Muscle of leg (tissue), 16 donors: ENCODE results near the gene ITPK1. TPM values are rescaled to one million over a fixed set of nuclear protein-coding genes. Genes with fewer than 3 reads are reported as not detected.
"Not testable (repeated sequence)": the region's sequence is repeated elsewhere in the genome, so short reads cannot be mapped to it uniquely, and the experiment has no call there.

Experiments
- DNase-seq: peaks from one replicate; pipeline ENCODE4 v3.0.0; 2013
- H3K27ac ChIP-seq: one replicate; pipeline ENCODE4 v1.5.1; 2013; ENCODE audit warnings: mild to moderate bottlenecking, low read length, control low read depth
- H3K27me3 ChIP-seq: one replicate; pipeline ENCODE4 v1.6.1; 2013; ENCODE audit warnings: low read length; ENCODE audit not compliant: control insufficient read depth, insufficient read depth
- H3K36me3 ChIP-seq: one replicate; pipeline ENCODE4 v1.6.1; 2013; ENCODE audit warnings: low read length; ENCODE audit not compliant: control insufficient read depth, insufficient read depth
- H3K4me1 ChIP-seq: one replicate; pipeline ENCODE4 v1.6.1; 2013; ENCODE audit warnings: low read length; ENCODE audit not compliant: control insufficient read depth, insufficient read depth
- H3K4me3 ChIP-seq: one replicate; pipeline ENCODE4 v1.5.1; 2013; ENCODE audit warnings: low read length, control low read depth
- H3K9me3 ChIP-seq: replicated peaks from 2 replicates; pipeline ENCODE4 v1.6.1; 2013; ENCODE audit warnings: low read depth, low read length; ENCODE audit not compliant: control insufficient read depth
- WGBS: methylation state at CpG from one replicate; pipeline ENCODE4 v1.1.5; 2013; ENCODE audit warnings: missing lambda C conversion rate; ENCODE audit not compliant: insufficient coverage; 5-methylcytosine and 5-hydroxymethylcytosine counted together
- long read RNA-seq, 11 donors: transcript quantifications; one replicate each; lab custom pipeline, GENCODE V29; 2026
- polyA plus RNA-seq, 8 donors: library from polyadenylated mRNA; unstranded; fragments of 120-200 nt; gene quantifications; one replicate each; pipeline versions ENCODE4 v1.2.1 to v1.2.3, GENCODE V29; 2013; ENCODE audit warnings: inconsistent platforms in 1 of 8, low replicate concordance in 1 of 8; ENCODE audit not compliant: insufficient read length in 8 of 8, insufficient read depth in 1 of 8
- total RNA-seq: library from RNA; stranded (reverse); fragments of 120-200 nt; gene quantifications from one replicate; pipeline ENCODE4 v1.2.4, GENCODE V29; 2013

The ITPK1 gene
- total RNA-seq (10.0 TPM), polyA plus RNA-seq (10 to 100 TPM; 13.7 to 25.7 (median 17.8) TPM)
- long read RNA-seq, donor 1, result 0 reads
- long read RNA-seq, donor 2, result 0 reads
- long read RNA-seq, donor 3, full-length matches to known transcripts, result 1 of 1 reads
- long read RNA-seq, donor 3, partial matches to known transcripts, result 0 of 1 reads
- long read RNA-seq, donor 3, other reads (novel, unspliced or antisense), result 0 of 1 reads
- long read RNA-seq, donor 4, result 0 reads
- long read RNA-seq, donor 5, full-length matches to known transcripts, result 4 of 10 reads
- long read RNA-seq, donor 5, partial matches to known transcripts, result 6 of 10 reads
- long read RNA-seq, donor 5, other reads (novel, unspliced or antisense), result 0 of 10 reads
- long read RNA-seq, donor 6, full-length matches to known transcripts, result 2 of 9 reads
- long read RNA-seq, donor 6, partial matches to known transcripts, result 7 of 9 reads
- long read RNA-seq, donor 6, other reads (novel, unspliced or antisense), result 0 of 9 reads
- long read RNA-seq, donor 7, result 0 reads
- long read RNA-seq, donor 8, partial matches to known transcripts, result 8 of 8 reads
- long read RNA-seq, donor 8, other reads (novel, unspliced or antisense), result 0 of 8 reads
- long read RNA-seq, donor 9, full-length matches to known transcripts, result 1 of 9 reads
- long read RNA-seq, donor 9, partial matches to known transcripts, result 8 of 9 reads
- long read RNA-seq, donor 9, other reads (novel, unspliced or antisense), result 0 of 9 reads
- long read RNA-seq, donor 10, result 0 reads
- long read RNA-seq, donor 11, full-length matches to known transcripts, result 1 of 1 reads
- long read RNA-seq, donor 11, partial matches to known transcripts, result 0 of 1 reads
- long read RNA-seq, donor 11, other reads (novel, unspliced or antisense), result 0 of 1 reads

- peak; percentile 76 for DNase-seq
- no peaks in the 10 kb centered on the region for H3K36me3 ChIP-seq
- no peaks in the 10 kb centered on the region for H3K27me3 ChIP-seq
- H3K27ac ChIP-seq, result peak within 1 kb of the TSS; percentile 90
- WGBS, result under 1% methylated on average over 61 of the region's 77 CpGs
- peaks cover 26% of the 10 kb centered on the region for H3K4me1 ChIP-seq
- no peaks in the 10 kb centered on the region for H3K9me3 ChIP-seq
- H3K4me3 ChIP-seq, result peak within 1 kb of the TSS; percentile 74
Observed at GRCh38 chr14:93115821-93116675, at the start of gene ITPK1. Gene ITPK1 (minus strand): TSS chr14:93115925. CDS start chr14:93115163, 762 bp downstream.

GRCh38 chr14:93163564-93163963, 47.8 kb upstream of the ITPK1 start:
- no peak for DNase-seq
- no CpG with 5 or more reads among the region's 5 CpGs for WGBS
- no peaks in the 10 kb centered on the region for H3K27me3 ChIP-seq
- H3K4me1 ChIP-seq, result no peaks in the 10 kb centered on the region
- H3K4me3 ChIP-seq, result no peak overlapping the region
- no peaks in the 10 kb centered on the region for H3K9me3 ChIP-seq
- H3K27ac ChIP-seq, result no peak overlapping the region
- no peaks in the 10 kb centered on the region for H3K36me3 ChIP-seq

GRCh38 chr14:93161411-93161940, 45.8 kb upstream of the ITPK1 start:
- H3K36me3 ChIP-seq, result no peaks in the 10 kb centered on the region
- DNase-seq, result no peak
- no peaks in the 10 kb centered on the region for H3K4me1 ChIP-seq
- no peak overlapping the region for H3K4me3 ChIP-seq
- H3K27ac ChIP-seq, result no peak overlapping the region
- 55% methylated on average over 4 of the region's 4 CpGs for WGBS
- no peaks in the 10 kb centered on the region for H3K9me3 ChIP-seq
- no peaks in the 10 kb centered on the region for H3K27me3 ChIP-seq

- no peak overlapping the region for H3K27ac ChIP-seq
- H3K9me3 ChIP-seq, result no peaks in the 10 kb centered on the region
- no peaks in the 10 kb centered on the region for H3K4me1 ChIP-seq
- no peak for DNase-seq
- H3K4me3 ChIP-seq, result no peak overlapping the region
- WGBS, result 40% methylated on average over 2 of the region's 4 CpGs
- no peaks in the 10 kb centered on the region for H3K27me3 ChIP-seq
- no peaks in the 10 kb centered on the region for H3K36me3 ChIP-seq
Observed at GRCh38 chr14:93160353-93160801, 44.7 kb upstream of the ITPK1 start.

- not testable (repeated sequence) for H3K27me3 ChIP-seq, DNase-seq, H3K36me3 ChIP-seq, H3K9me3 ChIP-seq, H3K4me3 ChIP-seq, H3K4me1 ChIP-seq, H3K27ac ChIP-seq
- WGBS, result no CpG with 5 or more reads among the region's 5 CpGs
Observed at GRCh38 chr14:93159625-93160352, 44.1 kb upstream of the ITPK1 start.

GRCh38 chr14:93158349-93158748, 42.6 kb upstream of the ITPK1 start:
- not testable (repeated sequence) for H3K27ac ChIP-seq, H3K4me3 ChIP-seq, DNase-seq, H3K9me3 ChIP-seq, H3K4me1 ChIP-seq, H3K27me3 ChIP-seq, H3K36me3 ChIP-seq
- 93% methylated on average over 2 of the region's 7 CpGs for WGBS

- no peaks in the 10 kb centered on the region for H3K36me3 ChIP-seq
- no peak for DNase-seq
- 51% methylated on average over 5 of the region's 8 CpGs for WGBS
- H3K9me3 ChIP-seq, result no peaks in the 10 kb centered on the region
- no peak overlapping the region for H3K4me3 ChIP-seq
- H3K27ac ChIP-seq, result no peak overlapping the region
- no peaks in the 10 kb centered on the region for H3K27me3 ChIP-seq
- no peaks in the 10 kb centered on the region for H3K4me1 ChIP-seq
Observed at GRCh38 chr14:93156693-93157369, 41.1 kb upstream of the ITPK1 start.

GRCh38 chr14:93155667-93156066, 39.9 kb upstream of the ITPK1 start:
- Histone ChIP-seq H3K4me1 (no peaks in the 10 kb centered on the region), H3K9me3 (no peaks in the 10 kb centered on the region), H3K36me3 (no peaks in the 10 kb centered on the region), H3K4me3 (no peak overlapping the region), H3K27me3 (no peaks in the 10 kb centered on the region), H3K27ac (no peak overlapping the region)
- no peak for DNase-seq
- no CpG with 5 or more reads among the region's 2 CpGs for WGBS

GRCh38 chr14:93153121-93153520, 37.4 kb upstream of the ITPK1 start:
- peaks cover 5% of the 10 kb centered on the region for H3K27me3 ChIP-seq
- no peaks in the 10 kb centered on the region for H3K4me1 ChIP-seq
- no peak overlapping the region for H3K4me3 ChIP-seq
- H3K36me3 ChIP-seq, result no peaks in the 10 kb centered on the region
- H3K9me3 ChIP-seq, result no peaks in the 10 kb centered on the region
- DNase-seq, result no peak
- 71% methylated on average over 3 of the region's 7 CpGs for WGBS
- H3K27ac ChIP-seq, result no peak overlapping the region
